NCI-H69 (cell line): ENCODE measurements around the gene KPNA2.
A peak's percentile ranks its signal among the peaks of the same experiment; 100 is the strongest.
"Not testable (repeated sequence)": the region's sequence is repeated elsewhere in the genome, so short reads cannot be mapped to it uniquely, and the experiment has no call there.

Experiments
- DNase-seq: peaks from one replicate; lab custom pipeline; 2025; lab: John Stamatoyannopoulos, UW

The KPNA2 gene

DNA sequence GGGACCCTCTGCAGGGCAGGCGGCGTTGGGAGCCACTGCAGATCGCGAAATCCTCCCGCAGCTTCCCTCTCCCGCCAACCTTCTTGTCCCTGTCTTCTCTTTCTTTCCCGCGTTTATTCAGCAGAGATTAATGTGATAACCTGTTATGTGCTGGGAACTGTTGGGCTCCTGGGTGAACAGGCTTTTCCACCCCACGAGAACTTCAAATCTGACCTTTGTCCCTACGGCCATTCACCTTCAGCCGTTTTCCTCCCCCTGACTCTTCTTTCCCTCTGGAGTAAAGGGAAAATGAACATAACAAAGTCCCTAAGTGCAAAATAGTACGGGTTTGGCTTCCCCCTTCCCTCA is 15.2 kb upstream of the KPNA2 start:
- DNase-seq = peak; percentile 81

DNA sequence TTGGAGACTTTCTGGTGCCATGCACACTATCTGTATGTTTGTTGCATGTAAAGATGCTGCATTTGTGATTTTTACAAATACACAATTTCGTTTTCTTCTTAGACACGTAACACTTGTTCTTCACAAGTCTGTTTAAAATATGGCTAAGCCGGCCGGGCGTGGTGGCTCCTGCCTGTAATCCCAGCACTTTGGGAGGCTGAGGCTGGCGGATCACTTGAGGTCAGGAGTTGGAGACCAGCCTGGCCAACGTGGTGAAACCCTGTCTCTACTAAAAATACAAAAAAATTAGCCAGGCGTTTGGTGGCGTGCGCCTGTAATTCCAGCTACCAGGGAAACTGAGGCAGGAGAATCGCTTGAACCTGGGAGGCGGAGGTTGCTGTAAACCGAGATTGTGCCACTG is 14.7 kb upstream of the KPNA2 start:
- DNase-seq = not testable (repeated sequence)

DNA sequence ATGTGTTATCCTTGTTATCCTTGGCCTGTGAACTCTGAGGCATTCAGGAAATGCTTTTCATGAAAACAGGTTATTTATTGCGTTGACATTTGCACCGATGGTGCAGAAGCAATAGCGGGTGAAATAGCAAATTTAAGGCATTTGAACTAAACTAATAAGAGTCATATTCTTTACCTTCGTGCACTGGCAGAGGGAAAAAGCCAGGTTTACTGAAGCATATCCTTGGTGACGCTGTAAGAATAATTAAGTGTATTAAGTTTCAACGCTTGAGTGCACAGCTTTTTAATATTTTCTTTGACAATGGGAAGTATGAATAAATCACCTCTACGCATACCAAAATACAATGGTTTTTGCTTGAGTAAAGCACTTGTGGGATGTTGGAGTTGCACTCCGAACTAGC is 13.6 kb upstream of the KPNA2 start:
- DNase-seq = no peak

DNA sequence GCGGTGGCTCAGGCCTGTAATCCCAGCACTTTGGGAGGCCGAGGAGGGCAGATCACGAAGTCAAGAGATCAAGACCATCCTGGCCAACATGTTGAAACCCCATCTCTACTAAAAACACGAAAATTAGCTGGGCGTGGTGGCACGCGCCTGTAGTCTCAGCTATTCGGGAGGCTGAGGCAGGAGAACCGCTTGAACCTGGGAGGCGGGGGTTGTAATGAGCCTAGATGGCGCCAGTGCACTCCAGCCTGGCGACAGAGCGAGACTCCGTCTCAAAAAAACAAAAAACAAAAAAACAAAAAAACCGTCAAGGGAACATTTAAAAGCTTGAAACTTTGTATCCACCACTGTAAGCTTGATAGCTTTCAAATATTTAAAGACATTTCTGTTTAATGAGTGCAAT is 13.0 kb upstream of the KPNA2 start:
- not testable (repeated sequence) for DNase-seq

DNA sequence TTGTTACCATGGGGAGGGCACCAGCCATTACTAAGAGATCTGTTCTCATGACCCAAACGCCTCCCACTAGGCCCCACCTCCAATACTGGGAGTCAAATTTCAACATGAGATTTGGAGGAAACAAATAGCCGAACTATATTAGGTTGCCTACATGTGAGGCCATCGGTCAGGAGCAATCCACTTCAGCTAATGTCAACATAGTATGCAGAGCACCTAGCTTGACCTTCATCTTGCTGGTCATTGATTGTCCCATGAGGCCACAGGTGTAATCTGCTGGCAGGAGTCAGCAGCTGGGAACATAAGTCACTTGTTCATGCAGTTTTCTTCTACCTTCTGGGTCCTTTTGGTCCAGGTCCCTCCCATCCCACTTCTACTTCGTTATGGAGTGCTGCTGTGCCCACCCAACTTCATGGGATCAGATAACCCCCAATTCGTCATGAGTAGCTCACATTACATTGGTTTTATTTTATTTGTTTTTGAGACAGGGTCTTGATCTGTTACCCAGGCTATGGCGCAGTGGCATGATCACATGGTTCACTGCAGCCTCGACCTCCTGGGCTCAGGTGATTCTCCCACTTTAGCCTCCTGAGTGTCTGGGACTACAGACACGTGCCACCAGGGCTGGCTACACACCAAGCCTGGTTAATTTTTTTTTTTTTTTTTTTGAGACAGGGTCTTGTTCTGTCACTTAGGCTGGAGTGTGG is 5.9 kb upstream of the KPNA2 start:
- DNase-seq = peak; percentile 19

DNA sequence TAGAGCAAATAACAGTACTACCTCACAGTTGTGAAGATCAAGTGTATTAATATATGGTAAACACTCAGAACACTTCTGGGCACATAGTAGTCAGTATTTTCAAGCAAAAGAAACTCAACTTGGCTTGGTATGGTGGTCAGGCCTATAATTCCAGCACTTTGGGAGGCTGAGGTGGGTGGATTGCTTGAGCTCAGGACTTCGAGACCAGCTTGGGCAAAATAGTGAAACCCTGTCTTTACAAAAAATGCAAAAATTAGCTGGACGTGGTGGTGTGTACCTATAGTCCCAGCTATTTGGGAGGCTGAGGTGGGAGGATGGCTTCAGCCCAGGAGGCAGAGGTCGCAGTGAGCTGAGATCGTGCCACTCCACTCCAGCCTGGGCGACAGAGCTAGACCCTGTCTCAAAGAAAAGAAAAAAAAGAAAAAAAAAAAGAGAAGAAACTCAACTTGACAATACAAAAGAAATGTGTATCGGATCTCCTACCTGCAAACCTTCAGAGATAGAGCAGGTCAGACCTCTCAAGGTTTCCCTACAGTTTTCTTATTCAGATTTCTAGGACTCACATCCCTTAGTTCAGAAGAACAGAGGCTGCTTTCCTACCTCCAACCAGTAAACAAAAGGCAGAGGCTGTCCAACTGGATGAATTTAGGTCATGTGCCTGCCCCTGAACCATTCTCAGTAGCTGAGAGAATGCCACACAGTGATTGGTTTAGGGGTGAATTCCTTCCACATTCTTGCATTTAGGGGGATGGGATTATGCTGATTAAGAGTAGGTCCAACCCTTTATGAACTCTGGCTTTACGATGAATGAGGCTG is 1.7 kb upstream of the KPNA2 start:
- DNase-seq = peak; percentile 26

DNA sequence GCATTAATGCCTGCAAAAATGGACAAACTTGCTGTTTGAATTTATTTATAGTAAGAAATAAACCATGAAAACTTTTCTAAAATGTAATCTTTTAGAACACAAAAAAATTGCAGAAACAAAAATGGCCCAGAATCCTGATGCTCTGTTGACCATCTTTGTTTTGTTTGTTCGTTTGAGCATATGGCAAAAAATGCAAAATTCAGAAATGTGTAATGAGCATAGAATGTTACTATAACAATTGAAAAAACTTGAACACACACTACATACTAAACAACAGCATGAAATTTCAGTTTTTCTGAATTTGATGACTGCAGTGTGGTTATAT is 1.1 kb upstream of the KPNA2 start:
- DNase-seq = no peak

DNA sequence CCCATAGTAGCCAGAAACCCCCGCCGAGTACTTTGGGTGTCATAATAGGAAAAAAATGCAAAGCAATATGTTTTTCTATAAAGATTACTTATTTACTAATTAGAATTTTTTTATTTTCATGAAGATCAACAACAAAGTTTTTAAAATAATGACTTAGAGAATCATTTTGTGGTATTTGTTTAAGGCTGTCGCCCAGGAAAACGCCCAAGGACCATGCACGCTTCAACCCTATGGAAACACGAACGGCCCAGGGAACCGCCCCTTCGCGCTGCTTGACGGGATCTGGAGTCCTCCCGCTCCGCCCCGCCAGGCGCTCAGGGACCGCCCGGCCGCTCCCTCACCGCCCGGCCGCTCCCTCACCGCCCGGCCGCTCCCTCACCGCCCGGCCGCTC is 408 bp upstream of the KPNA2 start:
- peak; percentile 100 for DNase-seq

DNA sequence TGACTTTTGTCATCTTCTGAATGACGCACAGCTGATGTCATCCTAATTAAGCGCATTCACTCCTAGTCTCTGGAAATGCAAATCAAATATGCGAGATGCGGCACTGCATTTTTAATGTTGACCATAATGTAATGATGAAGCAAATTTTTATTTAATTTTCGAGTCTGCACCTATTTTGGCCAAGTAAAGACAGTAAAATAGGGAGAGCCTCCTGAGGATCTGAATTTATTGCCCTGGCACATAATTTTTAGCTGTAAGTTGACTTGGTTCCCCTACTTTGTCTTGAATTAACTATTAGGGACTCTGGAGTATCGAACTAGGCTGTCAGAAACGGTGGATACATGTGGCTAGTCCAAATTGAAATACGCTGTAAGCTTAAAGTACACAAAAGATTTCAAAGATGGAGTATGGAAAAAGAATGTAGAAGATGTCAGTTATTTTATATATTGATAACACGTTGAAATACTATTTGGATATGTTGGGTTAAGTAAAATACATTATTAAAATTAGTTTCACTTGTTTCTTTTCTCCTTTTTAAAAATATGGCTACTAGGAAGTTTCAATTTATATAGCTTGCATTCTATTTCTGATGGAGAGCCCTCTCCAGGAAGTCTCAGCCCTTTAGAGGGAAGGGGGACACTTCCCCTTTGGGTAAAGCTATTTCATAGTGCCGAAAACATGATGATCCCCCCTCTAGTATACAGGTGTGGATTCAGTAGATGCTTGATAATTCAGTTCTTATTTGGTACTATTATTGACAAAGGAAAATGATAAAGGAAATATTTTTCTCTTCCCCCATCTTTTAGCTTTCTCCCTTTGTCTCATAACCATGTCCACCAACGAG is 991 bp downstream of the KPNA2 start:
- DNase-seq = no peak

DNA sequence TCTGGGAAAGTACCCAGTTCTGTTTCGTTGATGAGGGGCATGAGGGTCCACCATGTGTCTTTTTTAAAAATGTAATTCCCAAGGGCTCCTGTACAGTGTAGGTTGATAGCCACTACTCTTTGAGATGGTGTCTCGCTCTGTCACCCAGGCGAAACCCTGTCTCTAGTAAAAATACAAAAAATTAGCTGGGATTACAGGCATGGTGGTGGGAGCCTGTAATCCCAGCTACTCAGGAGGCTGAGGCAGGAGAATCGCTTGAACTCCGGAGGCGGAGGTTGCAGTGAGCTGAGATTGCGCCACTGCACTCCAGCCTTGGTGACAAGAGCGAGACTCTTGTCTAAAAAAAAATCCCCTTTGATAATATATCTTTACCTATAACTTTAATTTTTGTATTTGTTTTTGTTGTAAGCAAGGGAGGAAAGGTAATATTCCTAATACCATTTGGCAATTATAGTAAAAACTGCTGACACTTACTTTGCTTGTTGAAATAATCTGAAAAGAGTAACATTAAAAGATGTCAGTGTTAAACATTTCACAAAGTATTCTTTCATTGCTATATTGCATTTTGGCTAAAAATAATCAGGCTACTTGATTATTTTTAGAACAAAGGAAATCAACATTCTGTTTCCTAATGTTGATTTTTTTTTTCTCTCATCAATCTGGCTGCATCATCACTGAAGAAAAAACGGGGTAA is 11.8 kb downstream of the KPNA2 start:
- DNase-seq = no peak

DNA sequence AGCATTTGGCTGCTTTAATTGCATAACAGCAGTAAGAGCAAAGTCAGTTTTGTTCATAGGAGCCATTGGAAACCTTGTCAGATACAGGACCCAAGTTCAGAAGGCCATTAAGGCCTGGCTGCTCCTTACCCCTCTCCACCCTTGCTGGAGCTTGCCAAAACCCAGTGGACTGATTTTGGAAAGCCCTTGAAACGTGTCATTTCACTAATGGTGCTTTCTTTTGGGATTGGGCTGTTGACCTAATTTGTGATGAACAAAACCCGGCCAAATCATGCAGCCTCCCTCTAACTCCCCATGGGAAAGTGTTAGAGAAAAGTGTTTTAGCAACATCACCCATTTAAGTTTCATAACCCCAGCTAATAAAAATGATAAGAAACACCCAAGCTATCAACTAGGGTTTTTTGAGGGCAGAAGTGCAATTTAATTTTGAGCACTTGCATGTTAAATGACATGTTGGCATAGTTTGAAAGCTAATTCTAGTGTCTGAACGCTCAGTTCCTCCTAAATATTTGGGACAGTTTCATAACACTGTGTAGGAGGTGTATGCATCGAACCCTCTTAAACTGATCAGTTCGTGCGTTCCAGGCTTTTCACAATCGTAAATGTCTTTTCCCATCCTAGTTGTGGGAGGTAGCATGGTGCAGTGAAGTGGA is 12.5 kb downstream of the KPNA2 start:
- not testable (repeated sequence) for DNase-seq

DNA sequence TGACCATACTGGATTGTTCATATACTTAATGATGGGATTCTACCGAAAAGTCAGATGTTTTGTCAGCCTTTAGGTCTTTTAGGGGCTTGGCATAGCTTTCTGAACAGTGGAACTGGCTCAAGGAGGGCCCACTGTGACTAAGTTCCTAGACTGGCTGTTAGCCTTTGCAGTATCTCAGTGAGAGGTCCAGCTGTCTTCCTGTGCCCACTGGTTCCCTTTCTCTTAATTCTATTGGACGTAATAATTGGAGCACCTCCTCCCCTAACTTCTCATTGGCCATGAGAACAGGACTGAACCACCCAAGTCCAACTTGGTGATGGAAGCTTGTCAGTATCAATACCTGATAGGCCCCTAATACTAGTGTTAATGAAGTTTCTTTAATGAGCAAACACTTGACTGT is 13.5 kb downstream of the KPNA2 start:
- DNase-seq = peak; percentile 30

DNA sequence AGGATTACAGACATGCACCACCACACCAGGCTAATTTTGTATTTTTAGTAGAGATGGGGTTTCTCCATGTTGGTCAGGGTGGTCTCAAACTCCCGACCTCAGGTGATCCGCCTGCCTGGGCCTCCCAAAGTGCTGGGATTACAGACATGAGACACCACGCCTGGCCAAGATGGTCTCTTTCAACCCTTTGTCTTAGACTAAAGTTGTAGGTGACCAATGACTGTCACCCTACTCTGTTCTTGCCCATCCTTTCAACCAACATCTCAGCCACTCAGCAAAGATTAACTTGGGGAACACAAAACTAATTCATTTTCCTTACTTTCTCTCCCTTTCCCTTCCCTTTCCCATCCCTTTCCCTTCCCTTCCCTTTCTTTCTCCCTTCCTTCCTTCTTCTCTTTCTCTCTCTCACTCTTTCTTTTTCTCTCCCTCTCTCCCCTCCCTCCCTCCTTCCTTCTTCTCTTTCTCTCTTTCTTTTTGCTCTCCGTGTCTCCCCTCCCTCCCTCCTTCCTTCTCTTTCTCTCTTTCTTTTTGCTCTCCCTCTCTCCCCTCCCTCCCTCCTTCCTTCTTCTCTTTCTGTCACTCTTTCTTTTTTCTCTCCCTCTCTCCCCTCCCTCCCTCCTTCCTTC is 14.4 kb downstream of the KPNA2 start:
- not testable (repeated sequence) for DNase-seq

DNA sequence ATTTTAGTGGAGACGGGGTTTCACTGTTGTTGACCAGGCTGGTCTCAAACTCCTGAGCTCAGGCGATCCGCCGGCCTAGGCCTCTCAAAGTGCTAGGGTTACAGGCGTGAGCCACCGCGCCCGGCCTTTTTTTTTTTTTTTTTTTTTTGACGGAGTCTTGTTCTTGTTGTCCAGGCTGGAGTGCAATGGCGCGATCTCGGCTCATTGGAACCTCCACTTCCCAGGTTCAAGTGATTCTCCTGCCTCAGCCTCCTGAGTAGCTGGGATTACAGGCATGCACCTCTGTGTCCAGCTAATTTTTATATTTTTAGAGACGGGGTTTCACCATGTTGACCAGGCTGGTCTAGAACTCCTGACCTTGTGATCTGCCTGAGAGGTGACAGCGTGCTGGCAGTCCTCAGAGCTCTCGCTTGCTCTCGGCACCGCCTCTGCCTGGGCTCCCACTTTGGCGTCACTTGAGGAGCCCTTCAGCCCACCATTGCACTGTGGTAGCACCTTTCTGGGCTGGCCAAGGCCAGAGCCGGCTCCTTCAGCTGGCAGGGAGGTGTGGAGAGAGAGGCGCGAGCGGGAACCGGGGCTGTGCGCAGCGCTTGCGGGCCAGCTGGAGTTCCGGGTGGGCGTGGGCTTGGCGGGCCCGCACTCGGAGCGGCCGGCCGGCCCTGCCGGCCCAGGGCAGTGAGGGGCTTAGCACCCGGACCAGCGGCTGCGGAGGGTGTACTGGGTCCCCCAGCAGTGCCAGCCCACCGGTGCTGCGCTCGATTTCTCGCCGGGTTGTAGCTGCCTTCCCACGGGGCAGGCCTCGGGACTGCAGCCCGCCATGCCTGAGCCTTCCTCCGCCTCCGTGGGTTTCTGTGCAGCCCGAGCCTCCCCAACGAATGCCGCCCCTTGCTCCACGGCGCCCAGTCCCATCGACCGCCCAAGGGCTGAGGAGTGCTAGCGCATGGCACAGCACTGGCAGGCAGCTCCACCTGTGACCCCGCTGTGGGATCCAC is 16.1 kb downstream of the KPNA2 start:
- not testable (repeated sequence) for DNase-seq

DNA sequence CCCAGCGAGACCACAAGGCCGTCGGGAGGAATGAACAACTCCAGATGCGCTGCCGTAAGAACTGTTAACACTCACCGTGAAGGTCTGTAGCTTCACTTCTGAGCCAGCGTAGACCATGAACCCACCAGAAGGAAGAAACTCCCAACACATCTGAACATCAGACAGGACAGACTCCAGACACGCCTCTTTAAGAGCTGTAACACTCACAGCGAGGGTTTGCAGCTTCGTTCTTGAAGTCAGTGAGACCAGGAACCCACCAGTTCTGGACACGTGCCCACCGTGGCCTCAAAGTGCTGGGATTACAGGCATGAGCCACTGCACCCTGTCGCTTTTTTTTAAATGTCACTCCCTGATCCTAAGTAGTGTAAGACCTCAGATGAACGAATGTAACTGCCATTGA is 17.3 kb downstream of the KPNA2 start:
- DNase-seq = no peak

DNA sequence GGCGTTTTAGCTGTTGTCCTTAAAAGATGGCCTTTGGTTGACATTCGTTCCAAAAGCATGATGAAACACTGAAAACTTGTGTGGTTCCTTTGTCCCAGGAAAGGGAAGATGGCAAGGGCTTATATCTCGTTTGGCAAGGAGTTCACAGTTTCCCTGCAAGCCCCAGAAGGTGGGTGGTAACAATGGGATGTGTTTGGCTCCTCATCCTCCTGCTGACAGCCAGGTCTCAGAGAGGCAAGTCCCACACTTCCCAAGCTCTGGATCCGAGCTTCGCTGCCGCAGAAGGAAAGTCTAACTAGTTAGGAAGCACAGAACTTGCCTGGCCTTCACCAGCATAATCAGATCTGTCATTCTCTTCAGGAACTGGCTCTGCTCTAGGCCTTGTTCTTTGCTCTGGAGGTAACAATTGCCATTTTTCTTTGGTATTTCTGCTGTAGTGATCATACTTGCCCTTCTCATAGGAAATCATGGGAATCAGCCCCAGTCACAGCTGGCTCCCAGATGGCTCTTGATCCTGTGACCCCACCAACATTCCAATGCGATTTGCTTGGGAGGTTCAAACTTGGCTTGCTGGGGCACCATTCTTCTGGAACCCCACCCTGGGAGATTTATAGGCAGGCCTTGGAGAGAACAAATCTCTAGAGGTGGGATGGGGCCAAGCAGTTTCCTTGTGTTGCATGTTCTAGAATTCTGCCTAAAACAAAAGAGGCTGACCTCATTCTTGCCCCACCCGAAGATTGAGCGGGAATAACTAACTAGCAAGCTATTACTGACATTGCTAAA is 17.9 kb downstream of the KPNA2 start:
- DNase-seq = no peak

DNA sequence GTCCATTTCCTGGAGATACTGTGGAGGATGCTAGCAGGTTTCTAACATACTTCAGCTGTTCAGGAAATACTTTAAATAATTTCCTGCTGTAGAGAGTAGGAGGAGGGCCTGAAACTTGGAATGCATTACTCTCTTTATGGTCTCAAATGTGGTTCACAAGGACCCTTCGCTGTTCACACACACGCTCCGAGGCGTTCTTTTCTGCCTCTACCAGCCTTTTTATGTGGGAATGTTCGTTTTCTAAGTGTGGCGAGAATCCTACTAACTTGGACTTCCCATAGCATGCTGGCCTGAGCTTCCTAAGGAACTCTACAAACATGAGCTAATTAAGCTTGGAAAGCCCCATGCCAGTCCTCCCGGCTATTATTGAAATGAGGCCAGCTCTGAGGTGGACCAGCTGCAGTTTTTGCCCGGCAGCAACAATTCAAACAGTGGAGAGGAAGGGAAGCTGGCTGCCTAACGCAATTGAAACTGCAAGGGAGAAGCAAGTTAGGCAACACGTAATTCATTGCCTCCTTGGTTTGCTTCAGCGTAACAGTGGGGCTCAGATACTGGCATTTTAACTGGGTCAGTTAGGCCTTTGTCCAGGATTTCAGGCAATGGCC is 18.9 kb downstream of the KPNA2 start:
- peak; percentile 58 for DNase-seq

DNA sequence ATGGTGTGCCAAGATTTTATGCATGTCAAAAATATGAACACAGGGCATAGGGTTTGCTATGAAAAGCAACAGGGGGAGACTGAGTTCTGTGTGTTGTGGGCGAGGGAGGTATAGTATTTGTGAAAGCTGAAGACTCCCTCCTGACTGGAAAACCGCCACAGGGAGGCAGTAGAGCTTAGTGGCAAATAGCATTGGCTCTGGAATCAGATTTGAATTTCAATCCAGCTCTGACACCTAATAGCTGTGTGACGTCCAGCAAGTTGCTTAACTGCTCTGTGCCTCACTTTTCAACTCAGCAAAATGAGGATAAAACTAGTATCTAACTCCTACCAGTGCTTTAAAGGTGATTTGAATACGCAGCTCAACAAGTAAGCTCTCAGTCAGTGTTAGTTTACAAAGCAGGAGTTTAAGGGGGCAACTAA is 22.0 kb downstream of the KPNA2 start:
- peak; percentile 48 for DNase-seq

DNA sequence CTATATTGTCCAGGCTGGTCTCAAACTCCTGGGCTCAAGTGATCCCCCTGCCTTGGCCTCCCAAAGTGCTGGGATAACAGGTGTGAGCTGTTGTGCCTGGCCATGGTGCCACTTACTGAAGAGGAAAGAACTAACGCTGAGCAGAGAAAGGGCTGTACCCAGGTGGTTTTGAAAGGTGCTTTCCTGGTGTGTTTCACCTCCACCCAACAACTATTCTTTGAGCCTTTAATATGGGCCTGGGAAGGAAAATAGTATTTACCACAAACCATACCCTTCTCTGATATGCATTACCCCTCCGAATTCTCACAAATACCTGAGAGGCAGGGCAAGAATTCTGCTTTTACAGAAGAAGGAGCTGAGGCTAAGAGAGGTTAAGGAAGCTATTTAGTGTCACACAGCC is 24.8 kb downstream of the KPNA2 start:
- DNase-seq = no peak
